Adrenal gland (tissue), 12 donors: ENCODE measurements around the gene DLEC1. TPM values are rescaled to one million over a fixed set of nuclear protein-coding genes. Genes with fewer than 3 reads are reported as not detected.

Experiments
- DNase-seq, 7 donors: peaks; one replicate each; pipeline ENCODE4 v3.0.0-alpha.2; 2019 to 2020
- H3K27ac ChIP-seq, 5 donors: fragments of 200-600 bp; sonication (generic) in 4 of 5; 1 replicate in 3 of 5; 2 replicates in 2 of 5; pipeline versions ENCODE4 v1.5.1 to v1.8.0; 2016 to 2020; ENCODE audit warnings: mild to moderate bottlenecking in 1 of 5
- H3K27me3 ChIP-seq: fragments of 200-600 bp; 2 replicates; pipeline ENCODE4 v1.8.0; 2021
- H3K36me3 ChIP-seq, 2 donors: fragments of 200-600 bp; replicated peaks in 1 of 2; 1 replicate in 1 of 2; 2 replicates in 1 of 2; pipeline versions ENCODE4 v1.5.1 to v1.8.0; 2018 to 2022
- H3K4me1 ChIP-seq, 2 donors: fragments of 200-600 bp; replicated peaks in 1 of 2; 1 replicate in 1 of 2; 2 replicates in 1 of 2; pipeline versions ENCODE4 v1.5.1 to v1.8.0; 2018 to 2021
- H3K4me3 ChIP-seq, 4 donors: fragments of 200-600 bp; sonication (generic) in 3 of 4; one replicate each; pipeline ENCODE4 v1.5.1; 2016 to 2018
- H3K9me3 ChIP-seq, 3 donors: fragments of 200-600 bp; sonication (generic) in 1 of 3; replicated peaks in 1 of 3; 1 replicate in 2 of 3; 2 replicates in 1 of 3; pipeline versions ENCODE4 v1.5.1 to v1.8.0; 2016 to 2021
- POLR2A ChIP-seq, 2 donors: fragments of 450-650 bp; IDR thresholded peaks; one replicate each; pipeline ENCODE4 v1.6.1; 2017; ENCODE audit warnings: antibody characterized with exemption in 2 of 2, mild to moderate bottlenecking in 2 of 2, moderate library complexity in 1 of 2
- WGBS, 4 donors: extraction: QIAGEN DNeasy Blood & Tissue Kit in 2 of 4; methylation state at CpG; one replicate each; pipeline versions ENCODE4 v1.1.5 to v1.1.7; 2013 to 2017; 5-methylcytosine and 5-hydroxymethylcytosine counted together
- intact Hi-C, 2 donors: fragments of 100-400 bp; cut with DNase I; formaldehyde crosslinking; loops; one replicate each; pipeline versions ENCODE4 v1.14.1 to v1.15.0; 2022 to 2023
- polyA plus RNA-seq, 3 donors: library from polyadenylated mRNA; stranded (reverse); fragments of 200-250 nt in 2 of 3; fragments of 350-450 nt in 1 of 3; fragmentation: Illumina TruSeq in 1 of 3; extraction: RNeasy Lipid Tissue Mini Kit (QIAGEN cat#74804) in 1 of 3; gene quantifications; one replicate each; pipeline ENCODE4 v1.2.3, GENCODE V29; 2013 to 2014
- total RNA-seq, 9 donors: library from RNA; depleted of rRNA in 4 of 9; stranded (reverse); fragments of >200 nt in 4 of 9; fragments of 120-200 nt in 1 of 9; fragmentation: NEBNext Ultra II Directional in 1 of 9; extraction: Animal tissue kit (Norgen Biotek cat#: 25700) in 1 of 9; gene quantifications; one replicate each; pipeline versions ENCODE4 v1.1.0 to v1.2.4, GENCODE V29; 2013 to 2023
- TF ChIP-seq, protein P1 (sequence below), 6 experiments: fragments of 450-650 bp in 4 of 6; fragments of 200-600 bp in 2 of 6; sonication (generic) in 1 of 6; IDR thresholded peaks; 1 replicate in 5 of 6; 2 replicates in 1 of 6; pipeline versions ENCODE4 v1.5.1 to v1.8.0; 2016 to 2021; ENCODE audit warnings: antibody characterized with exemption in 6 of 6, mild to moderate bottlenecking in 2 of 6, moderate library complexity in 1 of 6
- donor health status: healthy with polysubstance abuse.
- donor health status: Bipolar disorder and iron deficiency.
- donor health status: DM: yes; HTN: yes; CAD: no.
- donor health status: DM: no; HTN: no; CAD: no.
- donor health status: DM: no; HTN: no; CAD: no.
- donor health status: DM: yes; HTN: yes; CAD: no.

Gene DLEC1
- total and polyA plus RNA-seq, 12 donors = 0.18 to 2.0 (median 1.1) TPM

DNA sequence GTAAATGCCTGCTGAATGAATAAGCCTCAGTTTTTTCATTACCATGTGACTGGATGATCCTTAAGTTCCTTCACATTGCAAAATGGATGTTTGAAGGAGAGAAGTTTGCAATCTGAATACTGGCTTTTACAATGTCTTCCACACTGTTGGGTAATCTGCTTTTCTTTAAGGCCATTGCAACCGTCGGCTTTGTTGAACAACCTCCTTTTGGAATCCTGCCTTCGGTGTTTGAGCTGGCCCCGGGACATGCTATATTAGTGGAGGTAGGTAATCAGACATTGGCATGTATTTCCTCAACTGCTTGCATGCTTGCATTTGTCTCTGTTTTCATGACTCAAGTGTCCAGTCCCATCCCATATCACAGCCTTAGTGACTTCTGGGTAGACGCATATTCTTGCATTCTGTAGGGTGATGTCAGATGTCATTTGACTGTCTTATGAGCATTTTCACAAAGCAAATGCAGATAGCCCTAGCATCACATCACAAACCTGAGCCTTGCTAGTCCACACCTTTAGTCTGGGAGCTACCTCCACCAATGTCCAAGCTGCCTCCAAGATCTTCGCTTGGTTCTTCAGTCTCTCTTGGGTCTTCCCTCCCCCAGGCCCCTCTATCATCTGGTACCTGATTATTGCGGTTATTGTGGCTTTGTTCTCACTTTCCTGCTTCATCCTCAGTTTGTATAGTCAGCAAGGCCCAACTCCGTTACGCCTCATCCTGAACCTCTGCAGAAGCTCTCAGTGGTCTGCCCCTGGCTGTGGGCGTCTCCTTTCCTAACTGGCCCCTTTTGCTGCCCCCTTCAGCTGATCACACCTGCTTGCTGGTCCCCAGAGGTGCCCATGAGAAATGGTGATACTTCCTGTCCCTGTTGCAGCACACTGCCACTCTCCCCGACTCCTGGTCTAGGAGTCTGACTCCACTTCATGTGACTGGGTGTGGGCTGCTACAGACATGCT, 49.4 kb downstream of the DLEC1 start:
- H3K4me3 ChIP-seq = no peak overlapping the region
- 90 to 93% (median 93%) methylated on average over 10 to 11 of the region's 11 CpGs for WGBS, 4 donors
- DNase-seq = no peak
- H3K9me3 ChIP-seq = no peaks in the 10 kb centered on the region
- no peaks in the 10 kb centered on the region for H3K4me1 ChIP-seq
- H3K36me3 ChIP-seq = no peaks in the 10 kb centered on the region
- intact Hi-C loops = no loop called here
- no peaks in the 10 kb centered on the region for H3K27me3 ChIP-seq
- H3K27ac ChIP-seq = no peak overlapping the region
- TF ChIP-seq, protein P1, sequence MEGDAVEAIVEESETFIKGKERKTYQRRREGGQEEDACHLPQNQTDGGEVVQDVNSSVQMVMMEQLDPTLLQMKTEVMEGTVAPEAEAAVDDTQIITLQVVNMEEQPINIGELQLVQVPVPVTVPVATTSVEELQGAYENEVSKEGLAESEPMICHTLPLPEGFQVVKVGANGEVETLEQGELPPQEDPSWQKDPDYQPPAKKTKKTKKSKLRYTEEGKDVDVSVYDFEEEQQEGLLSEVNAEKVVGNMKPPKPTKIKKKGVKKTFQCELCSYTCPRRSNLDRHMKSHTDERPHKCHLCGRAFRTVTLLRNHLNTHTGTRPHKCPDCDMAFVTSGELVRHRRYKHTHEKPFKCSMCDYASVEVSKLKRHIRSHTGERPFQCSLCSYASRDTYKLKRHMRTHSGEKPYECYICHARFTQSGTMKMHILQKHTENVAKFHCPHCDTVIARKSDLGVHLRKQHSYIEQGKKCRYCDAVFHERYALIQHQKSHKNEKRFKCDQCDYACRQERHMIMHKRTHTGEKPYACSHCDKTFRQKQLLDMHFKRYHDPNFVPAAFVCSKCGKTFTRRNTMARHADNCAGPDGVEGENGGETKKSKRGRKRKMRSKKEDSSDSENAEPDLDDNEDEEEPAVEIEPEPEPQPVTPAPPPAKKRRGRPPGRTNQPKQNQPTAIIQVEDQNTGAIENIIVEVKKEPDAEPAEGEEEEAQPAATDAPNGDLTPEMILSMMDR (IDR thresholded peaks at IDR 0.05) = no peak
- no peak for TF ChIP-seq POLR2A (IDR thresholded peaks at IDR 0.05)

DNA sequence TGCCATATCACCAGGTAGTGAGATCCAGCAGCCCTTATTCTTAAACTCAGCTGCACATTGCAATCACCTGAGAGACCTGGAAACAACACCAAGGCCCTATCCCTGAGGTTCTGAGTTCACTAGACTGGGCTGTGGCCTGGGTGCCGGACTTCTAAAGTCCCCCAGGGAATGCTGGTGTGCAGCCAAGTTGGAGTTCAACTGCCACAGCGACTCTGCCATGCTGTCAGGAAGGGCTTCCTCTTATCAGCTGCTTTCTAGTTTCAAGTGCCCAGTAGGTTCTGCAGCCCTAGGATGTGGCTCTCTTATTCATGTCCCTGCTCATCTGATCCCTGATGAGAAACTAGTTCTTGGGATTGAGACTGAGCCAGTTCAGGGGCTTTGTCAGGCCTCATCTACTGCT, 50.2 kb downstream of the DLEC1 start:
- Histone ChIP-seq H3K4me1 (no peaks in the 10 kb centered on the region), H3K36me3 (no peaks in the 10 kb centered on the region), H3K9me3 (no peaks in the 10 kb centered on the region), H3K27me3 (no peaks in the 10 kb centered on the region), H3K4me3 (no peak overlapping the region), H3K27ac (no peak overlapping the region)
- WGBS, 4 donors = 79 to 87% (median 82%) methylated on average over 2 of the region's 2 CpGs
- no peak for DNase-seq
- intact Hi-C loops = no loop called here
- no peak for TF ChIP-seq POLR2A (IDR thresholded peaks at IDR 0.05)
- TF ChIP-seq, protein P1 (IDR thresholded peaks at IDR 0.05) = no peak

DNA sequence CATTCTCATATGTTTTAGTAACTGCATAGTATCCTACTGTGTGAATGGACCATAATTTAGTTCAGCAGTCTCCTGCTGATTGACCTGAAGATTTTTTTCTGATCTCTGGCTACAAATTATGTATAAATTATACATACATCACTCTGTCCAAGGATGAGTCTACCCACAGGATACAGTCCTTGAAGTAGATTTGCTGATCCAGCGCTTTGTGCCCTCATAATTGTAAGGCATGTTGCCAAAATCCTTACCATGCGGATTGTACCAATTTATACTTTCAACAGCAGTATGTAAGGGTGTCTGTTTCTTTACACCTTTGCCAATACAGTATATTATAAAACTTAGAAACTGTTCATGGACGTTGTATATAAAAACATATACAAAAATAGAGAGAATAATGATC, 51.4 kb downstream of the DLEC1 start:
- DNase-seq = no peak
- intact Hi-C loops = no loop called here
- no peaks in the 10 kb centered on the region for H3K36me3 ChIP-seq
- H3K4me3 ChIP-seq = no peak overlapping the region
- WGBS, 4 donors = 75 to 89% (median 87%) methylated on average over 3 of the region's 3 CpGs
- no peak for TF ChIP-seq POLR2A (IDR thresholded peaks at IDR 0.05)
- TF ChIP-seq, protein P1 (IDR thresholded peaks at IDR 0.05) = no peak
- H3K4me1 ChIP-seq = no peaks in the 10 kb centered on the region
- H3K9me3 ChIP-seq = no peaks in the 10 kb centered on the region
- no peaks in the 10 kb centered on the region for H3K27me3 ChIP-seq
- no peak overlapping the region for H3K27ac ChIP-seq

- no peak overlapping the region for H3K4me3 ChIP-seq
- H3K4me1 ChIP-seq = no peaks in the 10 kb centered on the region
- no peaks in the 10 kb centered on the region for H3K27me3 ChIP-seq
- no peaks in the 10 kb centered on the region for H3K36me3 ChIP-seq
- WGBS, 4 donors = 83 to 100% (median 84%) methylated on average over 2 to 3 of the region's 3 CpGs
- intact Hi-C loops = no loop called here
- no peaks in the 10 kb centered on the region for H3K9me3 ChIP-seq
- no peak for DNase-seq
- no peak overlapping the region for H3K27ac ChIP-seq
- no peak for TF ChIP-seq POLR2A (IDR thresholded peaks at IDR 0.05)
- TF ChIP-seq, protein P1 (IDR thresholded peaks at IDR 0.05) = no peak
These were observed 56.0 kb downstream of the DLEC1 start for GRCh38 chr3:38094999-38095398.
